Lung (tissue), 12 donors: ENCODE data around the gene ERI3. TPM values are rescaled to one million over a fixed set of nuclear protein-coding genes. Genes with fewer than 3 reads are reported as not detected.

Source experiments
- ATAC-seq: fragments of 200-7000 bp; cut with Tn5 transposase; one replicate; pipeline ENCODE4 v1.9.1; 2020; ENCODE audit warnings: moderate number of reproducible peaks; ENCODE audit not compliant: insufficient read depth, low FRiP score
- DNase-seq, 3 donors: peaks; one replicate each; pipeline ENCODE4 v3.0.0-alpha.2; 2013 to 2017
- H3K27ac ChIP-seq, 2 donors: one replicate each; pipeline ENCODE4 v1.5.1; 2013; ENCODE audit warnings: mild to moderate bottlenecking in 2 of 2, moderate library complexity in 2 of 2, control low read depth in 1 of 2, inconsistent platforms in 1 of 2, low read depth in 1 of 2, low read length in 1 of 2
- H3K27me3 ChIP-seq, 3 donors: one replicate each; pipeline ENCODE4 v1.5.1; 2013; ENCODE audit warnings: low read length in 2 of 3; ENCODE audit not compliant: control insufficient read depth in 3 of 3, insufficient read depth in 3 of 3
- H3K36me3 ChIP-seq, 4 donors: one replicate each; pipeline ENCODE4 v1.5.1; 2013; ENCODE audit warnings: low read length in 4 of 4, mild to moderate bottlenecking in 1 of 4, moderate library complexity in 1 of 4; ENCODE audit not compliant: control insufficient read depth in 4 of 4, insufficient read depth in 4 of 4
- H3K4me1 ChIP-seq, 5 donors: one replicate each; pipeline ENCODE4 v1.5.1; 2013; ENCODE audit warnings: low read length in 5 of 5, mild to moderate bottlenecking in 2 of 5, moderate library complexity in 1 of 5; ENCODE audit not compliant: control insufficient read depth in 5 of 5, insufficient read depth in 5 of 5
- H3K4me3 ChIP-seq: one replicate; pipeline ENCODE4 v1.5.1; 2013; ENCODE audit warnings: mild to moderate bottlenecking, control low read depth, moderate library complexity
- H3K9ac ChIP-seq, 2 donors: one replicate each; pipeline ENCODE4 v1.5.1; 2013; ENCODE audit warnings: low read length in 2 of 2, control low read depth in 1 of 2; ENCODE audit not compliant: insufficient read depth in 1 of 2
- H3K9me3 ChIP-seq, 4 donors: one replicate each; pipeline ENCODE4 v1.5.1; 2013; ENCODE audit warnings: low read length in 3 of 4, mild to moderate bottlenecking in 1 of 4, moderate library complexity in 1 of 4; ENCODE audit not compliant: control insufficient read depth in 4 of 4, insufficient read depth in 3 of 4
- WGBS, 2 donors: extraction: QIAGEN DNeasy Blood & Tissue Kit; methylation state at CpG; one replicate each; pipeline ENCODE4 v1.1.7; 2013; 5-methylcytosine and 5-hydroxymethylcytosine counted together
- polyA plus RNA-seq, 2 donors: library from polyadenylated mRNA; stranded (reverse); fragments of 200-250 nt; gene quantifications; one replicate each; pipeline ENCODE4 v1.2.1, GENCODE V29; 2013
- total RNA-seq, 2 donors: library from RNA; depleted of rRNA in 1 of 2; stranded (reverse); fragments of >200 nt in 1 of 2; gene quantifications; one replicate each; pipeline ENCODE4 v1.2.1, GENCODE V29; 2014 to 2021
- TF ChIP-seq, protein P1 (sequence below): IDR thresholded peaks from 2 replicates; pipeline ENCODE4 v1.5.1; 2012; ENCODE audit warnings: mild to moderate bottlenecking; ENCODE audit errors: control extremely low read depth, extremely low read depth
- donor health status: control.
- donor health status: control.
- donor health status: Bipolar disorder and iron deficiency.
- donor health status: healthy.
- donor health status: DM: yes; HTN: yes; CAD: no.

The ERI3 gene
- total and polyA plus RNA-seq, 4 donors = 26.6 to 56.2 (median 40.8) TPM

DNA sequence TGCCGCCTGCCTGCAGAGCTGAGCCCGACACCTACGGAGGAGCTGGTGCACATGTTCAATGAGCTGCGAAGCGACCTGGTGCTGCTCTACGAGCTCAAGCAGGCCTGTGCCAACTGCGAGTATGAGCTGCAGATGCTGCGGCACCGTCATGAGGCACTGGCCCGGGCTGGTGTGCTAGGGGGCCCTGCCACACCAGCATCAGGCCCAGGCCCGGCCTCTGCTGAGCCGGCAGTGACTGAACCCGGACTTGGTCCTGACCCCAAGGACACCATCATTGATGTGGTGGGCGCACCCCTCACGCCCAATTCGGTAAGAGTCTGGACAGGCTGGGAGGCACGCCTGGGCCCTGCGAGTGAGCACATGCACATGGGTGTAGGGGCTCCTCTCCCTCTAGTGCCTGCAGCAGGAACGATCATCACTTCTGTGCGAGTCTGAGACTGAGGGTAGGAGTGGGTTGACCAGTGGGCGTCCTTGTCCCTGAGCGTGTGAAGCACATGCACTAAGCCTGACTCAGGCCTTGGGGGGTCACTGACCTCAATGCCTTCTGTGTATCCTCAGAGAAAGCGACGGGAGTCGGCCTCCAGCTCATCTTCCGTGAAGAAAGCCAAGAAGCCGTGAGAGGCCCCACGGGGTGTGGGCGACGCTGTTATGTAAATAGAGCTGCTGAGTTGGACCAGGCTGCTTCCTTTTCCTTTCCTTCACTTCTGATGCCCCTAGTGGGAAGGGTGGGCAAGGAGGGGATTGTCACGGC lies 134.9 kb downstream of the ERI3 start:
- WGBS, 2 donors = 77 to 79% methylated on average over 31 of the region's 31 CpGs
- Histone ChIP-seq H3K4me1 (no peaks in the 10 kb centered on the region), H3K36me3 (peaks cover 10 to 46% (median 35%) of the 10 kb centered on the region in 4 donors), H3K27me3 (no peaks in the 10 kb centered on the region), H3K27ac (no peak overlapping the region), H3K9me3 (no peaks in the 10 kb centered on the region), H3K9ac (no peak overlapping the region), H3K4me3 (no peak overlapping the region)
- no peak for ATAC-seq
- DNase-seq = no peak
- TF ChIP-seq, protein P1, sequence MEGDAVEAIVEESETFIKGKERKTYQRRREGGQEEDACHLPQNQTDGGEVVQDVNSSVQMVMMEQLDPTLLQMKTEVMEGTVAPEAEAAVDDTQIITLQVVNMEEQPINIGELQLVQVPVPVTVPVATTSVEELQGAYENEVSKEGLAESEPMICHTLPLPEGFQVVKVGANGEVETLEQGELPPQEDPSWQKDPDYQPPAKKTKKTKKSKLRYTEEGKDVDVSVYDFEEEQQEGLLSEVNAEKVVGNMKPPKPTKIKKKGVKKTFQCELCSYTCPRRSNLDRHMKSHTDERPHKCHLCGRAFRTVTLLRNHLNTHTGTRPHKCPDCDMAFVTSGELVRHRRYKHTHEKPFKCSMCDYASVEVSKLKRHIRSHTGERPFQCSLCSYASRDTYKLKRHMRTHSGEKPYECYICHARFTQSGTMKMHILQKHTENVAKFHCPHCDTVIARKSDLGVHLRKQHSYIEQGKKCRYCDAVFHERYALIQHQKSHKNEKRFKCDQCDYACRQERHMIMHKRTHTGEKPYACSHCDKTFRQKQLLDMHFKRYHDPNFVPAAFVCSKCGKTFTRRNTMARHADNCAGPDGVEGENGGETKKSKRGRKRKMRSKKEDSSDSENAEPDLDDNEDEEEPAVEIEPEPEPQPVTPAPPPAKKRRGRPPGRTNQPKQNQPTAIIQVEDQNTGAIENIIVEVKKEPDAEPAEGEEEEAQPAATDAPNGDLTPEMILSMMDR = no peak

DNA sequence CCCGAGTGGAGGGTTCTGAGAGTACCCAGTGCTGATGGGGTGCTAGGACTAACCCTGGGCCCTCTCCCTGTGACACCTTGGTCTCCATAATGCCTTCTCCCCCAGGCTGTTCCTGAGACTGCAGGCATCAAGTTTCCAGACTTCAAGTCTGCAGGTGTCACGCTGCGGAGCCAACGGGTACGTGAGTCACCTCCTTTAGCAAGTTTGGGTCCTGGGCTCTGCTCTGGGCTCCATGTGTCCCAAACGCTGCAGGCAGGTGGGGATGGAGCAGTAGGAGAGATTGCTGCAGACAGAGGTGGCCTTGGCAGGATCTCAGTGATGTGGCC lies 135.8 kb downstream of the ERI3 start:
- DNase-seq (no peak), ATAC-seq (no peak)
- no peak overlapping the region for H3K9ac ChIP-seq
- no peaks in the 10 kb centered on the region for H3K9me3 ChIP-seq
- no peak overlapping the region for H3K4me3 ChIP-seq
- no peaks in the 10 kb centered on the region for H3K27me3 ChIP-seq
- TF ChIP-seq, protein P1 = no peak
- H3K4me1 ChIP-seq = peaks cover 2 to 4% (median 3%) of the 10 kb centered on the region in 5 donors
- H3K27ac ChIP-seq = no peak overlapping the region
- H3K36me3 ChIP-seq = peaks cover 10 to 51% (median 38%) of the 10 kb centered on the region in 4 donors
- 91 to 94% methylated on average over 6 of the region's 6 CpGs for WGBS, 2 donors

DNA sequence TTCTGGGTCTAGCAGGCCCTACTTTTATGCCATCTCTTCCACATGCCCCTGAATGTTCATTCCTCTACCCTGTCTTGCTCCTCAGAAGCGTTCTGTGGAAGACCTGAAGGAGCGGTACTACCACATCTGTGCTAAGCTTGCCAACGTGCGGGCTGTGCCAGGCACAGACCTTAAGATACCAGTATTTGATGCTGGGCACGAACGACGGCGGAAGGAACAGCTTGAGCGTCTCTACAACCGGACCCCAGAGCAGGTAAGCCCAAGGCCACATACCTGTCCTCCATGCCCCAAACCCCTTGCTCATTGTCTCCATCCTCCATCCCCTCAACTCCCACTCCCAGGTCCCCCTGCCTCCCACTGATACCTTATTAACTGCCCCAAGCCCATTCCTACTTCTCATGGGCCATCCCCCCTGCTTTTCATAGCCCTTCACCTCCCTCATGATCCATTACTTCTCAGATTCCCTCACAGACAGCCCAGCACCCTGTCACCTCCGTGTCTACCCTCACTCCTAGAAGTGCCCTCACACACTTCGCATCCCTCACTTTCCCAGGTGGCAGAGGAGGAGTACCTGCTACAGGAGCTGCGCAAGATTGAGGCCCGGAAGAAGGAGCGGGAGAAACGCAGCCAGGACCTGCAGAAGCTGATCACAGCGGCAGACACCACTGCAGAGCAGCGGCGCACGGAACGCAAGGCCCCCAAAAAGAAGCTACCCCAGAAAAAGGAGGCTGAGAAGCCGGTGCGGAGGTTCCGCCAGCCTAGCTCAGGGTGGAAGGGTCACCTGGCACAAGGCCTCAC lies 136.4 kb downstream of the ERI3 start:
- ATAC-seq = no peak
- peaks cover 10 to 51% (median 38%) of the 10 kb centered on the region in 4 donors for H3K36me3 ChIP-seq

More for the DNA sequence above, 136.4 kb downstream of the ERI3 start:
- DNase-seq = no peak
- H3K27me3 ChIP-seq = no peaks in the 10 kb centered on the region
- TF ChIP-seq, protein P1 = no peak
- H3K9me3 ChIP-seq = no peaks in the 10 kb centered on the region
- no peak overlapping the region for H3K4me3 ChIP-seq
- WGBS, 2 donors = 94 to 98% methylated on average over 24 of the region's 24 CpGs
- H3K9ac ChIP-seq = no peak overlapping the region
- peaks cover 3 to 9% (median 8%) of the 10 kb centered on the region in 5 donors for H3K4me1 ChIP-seq
- H3K27ac ChIP-seq = no peak overlapping the region
